ENCODE measurements around the gene CAPZB.

CAPZB gene

DNA sequence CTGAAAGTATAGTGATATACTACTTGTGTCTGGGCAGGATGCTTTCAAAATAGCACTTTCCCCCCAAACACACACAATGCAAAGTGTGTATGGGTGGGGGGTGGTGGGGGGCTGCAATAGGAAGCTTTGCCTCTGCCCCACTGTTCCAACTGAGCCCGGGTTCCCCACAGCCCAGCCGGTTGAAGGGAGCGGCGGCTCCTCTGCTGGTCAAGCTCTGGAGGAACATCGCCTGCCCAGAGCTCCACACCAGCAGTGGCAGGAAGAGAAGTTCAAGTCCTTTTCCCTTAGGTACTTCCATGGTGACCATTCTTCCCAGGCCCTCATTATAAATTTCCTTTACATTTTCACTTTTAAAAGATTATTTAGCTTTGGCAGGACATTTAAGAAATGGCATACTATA lies 74.9 kb downstream of the CAPZB start:
- DNase-seq (ENCODE audit: extremely low read depth in 1 of 2, low read depth in 1 of 2): no peak

GRCh38 chr1:19409477-19410341 lies 75.6 kb downstream of the CAPZB start:
- DNase-seq (ENCODE audit: extremely low read depth in 1 of 2, low read depth in 1 of 2): no peak

GRCh38 chr1:19407494-19408096 lies 77.7 kb downstream of the CAPZB start:
- DNase-seq (ENCODE audit: extremely low read depth in 1 of 2, low read depth in 1 of 2): no peak

DNA sequence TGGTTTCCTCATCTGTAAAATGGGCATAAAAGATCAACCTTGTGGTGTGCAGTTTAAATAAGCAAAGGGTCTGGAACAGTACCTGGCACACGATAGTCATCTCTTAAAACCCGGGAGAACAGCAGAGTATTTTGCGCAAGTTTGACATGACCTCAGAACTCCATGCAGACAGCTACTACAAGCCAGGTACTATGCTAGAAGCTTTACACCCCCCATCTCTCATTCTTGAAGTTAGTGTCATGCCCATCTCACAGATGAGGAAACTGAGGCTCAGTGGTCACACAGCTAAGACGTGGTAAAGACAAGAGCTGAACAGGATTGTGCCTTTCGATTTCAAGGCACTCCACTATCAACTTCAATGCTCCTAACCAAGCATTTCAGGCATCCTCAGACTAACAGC lies 78.7 kb downstream of the CAPZB start:
- DNase-seq (ENCODE audit: extremely low read depth in 1 of 2, low read depth in 1 of 2): no peak

GRCh38 chr1:19405761-19406487 lies 79.4 kb downstream of the CAPZB start:
- no peak for DNase-seq (ENCODE audit: extremely low read depth in 1 of 2, low read depth in 1 of 2)

DNA sequence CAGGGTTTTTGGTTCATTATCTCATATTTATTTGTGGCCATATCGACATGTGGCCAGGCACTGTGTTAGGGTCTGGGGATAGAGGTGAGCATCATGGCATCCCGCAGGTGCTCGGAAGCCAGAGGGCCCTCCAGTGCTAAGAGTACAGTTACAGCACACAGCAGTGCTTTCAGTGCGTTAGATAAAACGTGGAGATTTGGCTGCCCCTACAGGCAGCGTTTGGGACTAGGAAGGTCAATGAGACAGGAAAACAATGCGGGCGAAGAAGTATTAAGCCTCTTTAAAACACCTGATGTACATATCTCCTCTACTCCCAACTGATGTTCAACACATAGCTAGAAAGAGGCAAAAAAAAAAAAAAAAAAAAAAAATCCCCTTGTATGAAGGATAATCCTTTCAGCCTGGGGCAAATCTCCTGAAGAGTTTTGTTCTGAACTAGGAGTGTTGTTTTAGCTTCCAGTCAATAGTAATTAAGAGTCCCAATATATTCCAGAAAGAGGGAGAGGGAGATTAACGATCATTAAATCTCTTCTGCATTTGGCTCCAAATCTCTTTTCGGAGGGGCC lies 80.1 kb downstream of the CAPZB start:
- DNase-seq (ENCODE audit: extremely low read depth in 1 of 2, low read depth in 1 of 2): no peak

DNA sequence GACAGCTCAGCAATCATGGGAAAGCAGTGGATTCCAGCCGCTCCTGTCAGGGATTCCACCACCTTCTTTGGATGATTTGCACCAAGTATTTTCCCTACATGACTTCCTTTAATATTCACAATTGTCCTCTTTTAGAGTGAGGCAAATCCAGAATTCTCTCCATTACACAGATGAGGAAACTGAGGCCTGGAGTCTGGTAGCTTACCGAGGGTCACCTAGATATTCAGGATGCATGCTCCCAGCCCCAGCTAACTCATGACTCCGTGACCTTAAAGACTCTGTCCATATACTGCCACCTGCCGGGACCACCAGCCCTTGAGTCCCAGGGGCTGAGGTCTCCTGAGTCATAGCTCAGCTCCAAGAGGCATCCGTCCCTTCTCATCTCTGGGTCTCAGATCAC lies 80.6 kb downstream of the CAPZB start:
- DNase-seq (ENCODE audit: extremely low read depth in 1 of 2, low read depth in 1 of 2): no peak

- no peak for DNase-seq (ENCODE audit: extremely low read depth in 1 of 2, low read depth in 1 of 2)
These were observed 82.1 kb downstream of the CAPZB start for GRCh38 chr1:19403256-19403655.

GRCh38 chr1:19402031-19402813 lies 83.1 kb downstream of the CAPZB start:
- DNase-seq (ENCODE audit: extremely low read depth in 1 of 2, low read depth in 1 of 2): no peak

GRCh38 chr1:19401535-19401889 lies 83.8 kb downstream of the CAPZB start:
- DNase-seq (ENCODE audit: extremely low read depth in 1 of 2, low read depth in 1 of 2): no peak

DNA sequence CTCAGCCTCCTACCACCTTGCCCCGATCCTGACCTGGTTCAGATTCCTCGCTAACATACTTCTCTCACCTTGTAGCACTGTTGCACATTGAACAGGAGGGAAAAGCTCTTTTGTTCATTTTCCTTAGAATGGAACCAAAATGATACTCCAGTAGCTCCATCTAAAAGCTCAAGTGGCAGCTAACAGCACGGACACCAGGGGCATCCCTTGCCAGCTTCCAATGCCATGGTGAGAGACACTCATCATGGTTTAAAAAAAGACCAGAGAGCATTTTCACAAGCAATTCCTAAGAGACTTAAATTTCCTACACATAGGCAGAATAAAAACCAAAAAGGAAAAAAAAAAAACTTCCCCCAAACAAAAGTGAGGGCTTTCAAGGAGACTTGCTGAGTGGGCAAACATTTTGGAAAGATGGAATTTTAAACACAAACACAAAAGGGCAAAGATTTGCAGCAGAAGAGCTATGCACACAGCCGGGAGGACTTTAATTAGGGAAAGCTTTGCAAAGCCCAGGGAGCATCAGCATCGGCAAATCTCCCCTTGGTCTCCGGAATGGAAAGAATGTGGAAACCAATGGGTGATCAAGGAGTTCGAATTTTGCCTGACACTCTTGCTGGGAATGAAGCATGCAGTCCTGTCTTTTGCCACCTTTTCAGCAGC lies 84.3 kb downstream of the CAPZB start:
- DNase-seq (ENCODE audit: extremely low read depth in 1 of 2, low read depth in 1 of 2): no peak

- DNase-seq (ENCODE audit: extremely low read depth in 1 of 2, low read depth in 1 of 2): no peak
These were observed 85.1 kb downstream of the CAPZB start for GRCh38 chr1:19400192-19400611.

DNA sequence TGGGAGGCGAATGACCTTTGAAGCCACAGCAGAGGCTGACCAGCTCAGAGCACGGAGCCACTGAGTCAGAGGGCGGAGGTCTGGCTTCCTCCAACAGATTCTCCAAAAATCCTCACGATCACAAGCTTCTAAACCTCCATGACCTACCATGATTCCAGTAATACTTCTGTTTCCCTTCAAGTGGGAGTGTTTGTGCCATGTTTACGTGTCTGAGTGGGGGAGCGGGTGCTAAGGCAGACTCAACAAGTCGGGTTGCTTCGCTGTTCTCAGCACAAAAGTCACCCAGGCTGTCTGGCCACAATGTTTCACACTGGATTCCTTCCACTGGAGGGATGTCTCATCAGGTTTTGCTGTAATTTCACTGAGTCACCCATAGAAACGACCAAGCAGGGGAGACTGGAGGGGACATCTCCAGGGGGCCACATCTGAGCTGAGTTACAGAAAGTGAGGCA lies 87.0 kb downstream of the CAPZB start:
- DNase-seq (ENCODE audit: extremely low read depth in 1 of 2, low read depth in 1 of 2): peak; percentile 10 to 59

DNA sequence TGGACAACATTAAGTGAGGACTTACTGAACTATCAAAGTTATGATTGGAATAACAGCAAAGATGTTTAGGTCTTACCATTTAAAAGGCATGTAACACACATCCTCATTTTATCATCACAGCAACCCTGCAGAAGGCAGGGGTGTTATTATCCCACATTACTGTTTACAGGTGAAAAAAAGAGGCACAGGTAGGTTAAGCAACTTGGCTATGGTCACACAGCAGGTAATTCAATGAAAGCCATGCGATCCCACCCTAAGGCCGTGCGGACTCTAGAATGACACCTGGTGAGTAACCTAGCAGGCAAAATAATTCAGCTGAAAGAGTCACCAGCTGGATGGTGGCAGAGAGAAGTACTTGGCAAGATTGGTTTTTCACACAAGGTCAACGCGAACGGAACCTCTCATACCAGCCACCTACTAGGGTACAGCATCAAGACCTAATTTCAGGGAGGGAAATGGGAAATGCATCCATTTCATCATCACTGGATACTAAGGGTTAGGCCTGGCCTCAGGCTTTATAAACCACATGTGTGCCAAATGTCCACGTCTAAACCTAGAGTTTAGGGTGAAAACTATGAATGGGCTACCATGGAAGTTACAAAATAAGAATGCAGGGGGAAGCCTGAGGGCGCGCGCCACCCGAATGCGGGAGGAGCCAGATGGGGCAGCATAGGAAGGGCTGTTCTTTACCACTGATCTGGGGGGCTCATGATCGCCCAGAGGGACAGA lies 88.0 kb downstream of the CAPZB start:
- no peak for DNase-seq (ENCODE audit: extremely low read depth in 1 of 2, low read depth in 1 of 2)

DNA sequence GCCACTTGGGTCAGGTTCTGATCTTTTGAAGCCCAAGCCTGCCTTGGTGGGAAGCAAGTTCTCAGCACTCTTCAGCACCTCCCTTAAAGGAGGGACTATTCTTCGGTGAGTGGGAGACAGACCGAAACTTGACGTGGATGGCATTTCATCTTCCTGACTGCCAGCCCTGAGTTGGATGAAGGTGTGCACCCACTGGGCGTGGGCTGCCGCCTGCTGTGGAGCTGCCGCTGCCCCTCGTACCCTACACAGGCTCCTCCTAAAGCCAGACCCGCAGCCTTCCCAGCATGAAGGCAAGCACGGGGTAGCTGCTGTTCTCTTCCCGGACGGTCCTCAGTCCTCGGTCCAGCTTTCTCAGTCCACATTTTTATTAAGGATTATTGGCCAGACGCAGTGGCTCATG lies 89.1 kb downstream of the CAPZB start:
- no peak for DNase-seq (ENCODE audit: extremely low read depth in 1 of 2, low read depth in 1 of 2)

DNA sequence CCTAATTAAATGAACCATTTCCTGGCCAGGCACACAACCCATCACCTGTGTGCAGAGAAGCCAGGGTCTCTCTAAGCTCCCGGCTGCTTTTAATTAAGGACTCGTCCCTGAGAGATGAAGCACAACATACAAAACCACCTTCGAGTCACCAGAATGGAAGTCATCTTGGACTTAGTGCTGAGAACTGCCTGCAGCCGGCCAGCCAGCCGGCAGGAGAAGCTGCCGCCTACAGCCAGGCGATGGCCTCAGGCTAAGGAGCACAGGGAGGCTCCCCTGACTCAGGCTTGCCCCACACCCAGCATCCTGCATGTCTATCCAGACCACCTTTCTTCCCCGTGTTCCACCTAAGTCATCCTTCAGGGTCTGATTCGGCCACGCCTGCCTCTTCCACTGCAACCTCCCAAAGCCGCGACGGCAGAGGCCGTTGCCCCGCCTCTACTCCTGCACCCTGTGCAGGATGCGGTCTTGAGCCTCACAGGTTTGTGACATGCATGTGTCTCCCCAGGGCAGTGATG lies 89.6 kb downstream of the CAPZB start:
- no peak for DNase-seq (ENCODE audit: extremely low read depth in 1 of 2, low read depth in 1 of 2)

DNA sequence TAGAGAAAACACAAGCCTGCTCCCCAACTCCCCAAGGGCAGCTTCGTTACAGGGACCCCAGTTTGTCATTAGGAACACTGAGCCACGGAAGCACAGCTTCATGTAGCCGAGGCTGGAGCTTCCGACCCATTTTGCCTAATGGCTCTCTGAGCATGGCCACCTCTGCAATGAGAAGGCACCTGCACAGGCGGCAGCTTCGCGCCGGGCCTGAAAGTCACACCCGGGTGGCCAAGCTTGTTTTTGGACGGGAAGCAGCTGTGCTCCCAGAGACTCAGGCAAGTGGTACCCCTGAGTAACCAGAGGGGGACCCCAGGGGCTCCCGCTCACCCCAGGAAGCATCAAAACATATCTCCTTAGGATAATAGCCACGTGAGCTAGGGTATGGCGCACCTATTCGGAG lies 92.3 kb downstream of the CAPZB start:
- DNase-seq (ENCODE audit: extremely low read depth in 1 of 2, low read depth in 1 of 2): no peak

DNA sequence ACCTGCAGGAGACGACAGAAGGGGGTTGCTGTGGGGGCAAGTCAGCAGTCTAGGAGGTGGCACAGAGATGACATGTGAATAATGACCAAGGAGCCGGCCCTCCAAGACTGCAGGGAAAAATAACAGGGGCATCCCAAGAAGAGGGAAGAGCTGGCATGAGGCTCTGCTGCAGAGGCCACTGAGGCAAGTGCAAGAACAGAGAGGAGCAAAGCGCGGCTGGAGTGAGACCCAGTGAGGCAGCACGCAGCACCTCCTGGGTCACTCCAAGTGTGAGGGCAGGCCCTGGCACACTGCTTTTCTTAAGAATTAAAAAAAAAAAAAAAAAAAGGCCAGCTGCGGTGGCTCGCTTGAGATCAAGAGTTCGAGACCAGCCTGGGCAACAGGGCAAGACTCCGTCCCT lies 93.1 kb downstream of the CAPZB start:
- no peak for DNase-seq (ENCODE audit: extremely low read depth in 1 of 2, low read depth in 1 of 2)

- DNase-seq (ENCODE audit: extremely low read depth in 1 of 2, low read depth in 1 of 2): no peak
These were observed 93.8 kb downstream of the CAPZB start for GRCh38 chr1:19391596-19391981.

All from stimulated activated CD8-positive, alpha-beta memory T cell treated with anti-CD3 and anti-CD28 coated beads, Interleukin-7, amount 100 ng/mL, for 48 hours (primary cell).